ENCODE results near the gene SORCS3.

Gene SORCS3

GRCh38 chr10:104630731-104631130 lies 10.4 kb upstream of the SORCS3 start:
- Histone ChIP-seq H3K4me1 (ENCODE audit: control insufficient read depth, insufficient read depth, low read length) (no peaks in the 10 kb centered on the region), H3K36me3 (ENCODE audit: insufficient read depth, low read length) (no peaks in the 10 kb centered on the region), H3K9ac (ENCODE audit: low read depth, low read length) (no peak overlapping the region), H3K4me3 (ENCODE audit: low read length) (no peak overlapping the region), H3K4me2 (ENCODE audit: low read length) (no peak overlapping the region), H3K27me3 (ENCODE audit: control insufficient read depth, insufficient read depth, low read length) (peaks cover 4% of the 10 kb centered on the region), H3K9me3 (replicated peaks; ENCODE audit: low read length) (no peaks in the 10 kb centered on the region)

GRCh38 chr10:104631946-104632345 lies 9.1 kb upstream of the SORCS3 start:
- no peaks in the 10 kb centered on the region for H3K9me3 ChIP-seq (replicated peaks; ENCODE audit: low read length)
- H3K4me1 ChIP-seq (ENCODE audit: control insufficient read depth, insufficient read depth, low read length), result no peaks in the 10 kb centered on the region
- no peak overlapping the region for H3K9ac ChIP-seq (ENCODE audit: low read depth, low read length)
- peaks cover 12% of the 10 kb centered on the region for H3K27me3 ChIP-seq (ENCODE audit: control insufficient read depth, insufficient read depth, low read length)
- H3K36me3 ChIP-seq (ENCODE audit: insufficient read depth, low read length), result no peaks in the 10 kb centered on the region
- H3K4me2 ChIP-seq (ENCODE audit: low read length), result no peak overlapping the region
- no peak overlapping the region for H3K4me3 ChIP-seq (ENCODE audit: low read length)

GRCh38 chr10:104638861-104639589 lies 2.1 kb upstream of the SORCS3 start:
- H3K4me2 ChIP-seq (ENCODE audit: low read length), result peak overlapping the region; percentile 70
- H3K27me3 ChIP-seq (ENCODE audit: control insufficient read depth, insufficient read depth, low read length), result peaks cover 73% of the 10 kb centered on the region
- H3K36me3 ChIP-seq (ENCODE audit: insufficient read depth, low read length), result no peaks in the 10 kb centered on the region
- no peaks in the 10 kb centered on the region for H3K9me3 ChIP-seq (replicated peaks; ENCODE audit: low read length)
- peaks cover 9% of the 10 kb centered on the region for H3K4me1 ChIP-seq (ENCODE audit: control insufficient read depth, insufficient read depth, low read length)
- no peak overlapping the region for H3K9ac ChIP-seq (ENCODE audit: low read depth, low read length)
- H3K4me3 ChIP-seq (ENCODE audit: low read length), result peak overlapping the region; percentile 59

GRCh38 chr10:104639590-104640338 lies 1.3 kb upstream of the SORCS3 start:
- H3K4me3 ChIP-seq (ENCODE audit: low read length), result peak overlapping the region; percentile 59
- H3K4me2 ChIP-seq (ENCODE audit: low read length), result peak overlapping the region; percentile 70
- no peaks in the 10 kb centered on the region for H3K36me3 ChIP-seq (ENCODE audit: insufficient read depth, low read length)
- peaks cover 75% of the 10 kb centered on the region for H3K27me3 ChIP-seq (ENCODE audit: control insufficient read depth, insufficient read depth, low read length)
- H3K9me3 ChIP-seq (replicated peaks; ENCODE audit: low read length), result no peaks in the 10 kb centered on the region
- H3K4me1 ChIP-seq (ENCODE audit: control insufficient read depth, insufficient read depth, low read length), result peaks cover 9% of the 10 kb centered on the region
- no peak overlapping the region for H3K9ac ChIP-seq (ENCODE audit: low read depth, low read length)

DNA sequence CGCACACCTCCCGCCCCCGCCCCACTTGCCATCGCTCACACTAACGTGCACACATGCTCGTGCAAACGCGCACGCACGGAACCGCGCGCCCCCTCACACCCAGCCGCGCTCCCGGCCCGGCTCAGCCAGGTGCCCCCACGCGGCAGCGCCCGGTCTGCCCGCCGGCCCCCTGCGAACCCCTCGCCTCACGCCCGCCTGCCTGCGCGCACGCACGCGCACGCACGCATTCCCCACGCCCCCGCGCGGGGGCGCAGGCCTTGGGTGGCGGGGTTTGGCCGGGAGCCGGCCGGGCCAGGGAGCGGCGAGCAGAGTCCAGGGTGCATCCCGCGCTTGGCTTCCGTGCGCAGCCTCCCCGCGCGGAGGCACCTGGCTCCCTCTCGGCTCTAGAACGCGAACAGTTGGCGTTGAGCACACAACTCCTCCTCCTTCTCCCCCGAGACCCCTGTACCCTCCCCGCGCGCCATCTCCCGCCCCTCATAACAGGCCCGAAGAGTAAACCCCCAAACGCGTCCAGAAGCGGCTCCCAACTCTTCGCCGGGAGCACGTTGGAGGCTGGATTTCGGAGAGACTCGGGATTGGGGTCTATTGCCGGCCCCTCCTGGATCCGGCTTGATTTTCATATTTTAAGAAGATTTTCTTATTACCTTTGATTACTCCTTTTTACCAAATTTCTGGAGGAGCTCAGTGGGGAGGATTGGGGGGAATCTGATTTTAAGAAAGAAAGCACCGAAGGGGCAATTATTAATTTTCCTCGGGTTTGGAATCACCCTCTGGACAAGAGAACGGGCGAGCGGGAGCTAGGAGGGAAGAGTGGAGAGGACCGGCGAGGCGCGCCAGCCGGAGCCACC lies 527 bp upstream of the SORCS3 start:
- peaks cover 83% of the 10 kb centered on the region for H3K27me3 ChIP-seq (ENCODE audit: control insufficient read depth, insufficient read depth, low read length)
- H3K4me2 ChIP-seq (ENCODE audit: low read length), result peak overlapping the region; percentile 70
- H3K9me3 ChIP-seq (replicated peaks; ENCODE audit: low read length), result no peaks in the 10 kb centered on the region
- no peak overlapping the region for H3K9ac ChIP-seq (ENCODE audit: low read depth, low read length)
- no peaks in the 10 kb centered on the region for H3K36me3 ChIP-seq (ENCODE audit: insufficient read depth, low read length)
- H3K4me3 ChIP-seq (ENCODE audit: low read length), result peak overlapping the region; percentile 45
- peaks cover 9% of the 10 kb centered on the region for H3K4me1 ChIP-seq (ENCODE audit: control insufficient read depth, insufficient read depth, low read length)

- Histone ChIP-seq H3K9ac (ENCODE audit: low read depth, low read length) (no peak overlapping the region), H3K9me3 (replicated peaks; ENCODE audit: low read length) (no peaks in the 10 kb centered on the region)
Observed at GRCh38 chr10:104641937-104642657, 1.0 kb downstream of the SORCS3 start.

GRCh38 chr10:104642658-104643302 lies 1.7 kb downstream of the SORCS3 start:
- peaks cover 73% of the 10 kb centered on the region for H3K27me3 ChIP-seq (ENCODE audit: control insufficient read depth, insufficient read depth, low read length)
- H3K4me2 ChIP-seq (ENCODE audit: low read length), result peak overlapping the region; percentile 77
- H3K4me1 ChIP-seq (ENCODE audit: control insufficient read depth, insufficient read depth, low read length), result peaks cover 9% of the 10 kb centered on the region
- peak overlapping the region; percentile 57 for H3K4me3 ChIP-seq (ENCODE audit: low read length)
- no peak overlapping the region for H3K9ac ChIP-seq (ENCODE audit: low read depth, low read length)
- H3K36me3 ChIP-seq (ENCODE audit: insufficient read depth, low read length), result no peaks in the 10 kb centered on the region
- H3K9me3 ChIP-seq (replicated peaks; ENCODE audit: low read length), result no peaks in the 10 kb centered on the region

More at GRCh38 chr10:104641937-104642657, 1.0 kb downstream of the SORCS3 start:
- Histone ChIP-seq H3K4me2 (ENCODE audit: low read length) (peak overlapping the region; percentile 77), H3K36me3 (ENCODE audit: insufficient read depth, low read length) (no peaks in the 10 kb centered on the region), H3K4me3 (ENCODE audit: low read length) (peak overlapping the region; percentile 57), H3K4me1 (ENCODE audit: control insufficient read depth, insufficient read depth, low read length) (peaks cover 9% of the 10 kb centered on the region), H3K27me3 (ENCODE audit: control insufficient read depth, insufficient read depth, low read length) (peaks cover 79% of the 10 kb centered on the region)

GRCh38 chr10:104643303-104643663 lies 2.2 kb downstream of the SORCS3 start:
- no peaks in the 10 kb centered on the region for H3K9me3 ChIP-seq (replicated peaks; ENCODE audit: low read length)
- peaks cover 9% of the 10 kb centered on the region for H3K4me1 ChIP-seq (ENCODE audit: control insufficient read depth, insufficient read depth, low read length)
- no peak overlapping the region for H3K9ac ChIP-seq (ENCODE audit: low read depth, low read length)
- H3K36me3 ChIP-seq (ENCODE audit: insufficient read depth, low read length), result no peaks in the 10 kb centered on the region
- peaks cover 69% of the 10 kb centered on the region for H3K27me3 ChIP-seq (ENCODE audit: control insufficient read depth, insufficient read depth, low read length)
- H3K4me3 ChIP-seq (ENCODE audit: low read length), result no peak overlapping the region
- no peak overlapping the region for H3K4me2 ChIP-seq (ENCODE audit: low read length)

DNA sequence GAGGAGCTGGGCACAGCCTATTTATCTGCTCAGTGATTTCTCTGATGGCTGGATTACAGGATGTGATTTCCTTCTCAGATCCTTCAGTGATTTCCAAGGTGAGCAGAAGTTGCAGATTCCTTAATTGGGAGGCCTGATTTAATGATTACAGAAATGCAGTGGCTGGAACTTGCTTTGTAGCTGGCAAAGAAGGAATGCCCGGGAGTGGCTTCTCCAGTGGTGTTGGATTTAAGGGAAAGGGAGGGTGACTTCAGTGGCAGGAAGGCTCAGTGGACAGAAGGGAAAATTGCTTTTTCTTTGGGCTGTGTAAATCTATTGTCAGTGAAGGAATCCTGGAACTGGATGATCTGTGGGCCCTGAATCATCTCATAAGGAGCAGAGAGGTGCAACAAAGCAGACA lies 5.1 kb downstream of the SORCS3 start:
- H3K4me3 ChIP-seq (ENCODE audit: low read length), result no peak overlapping the region
- peaks cover 42% of the 10 kb centered on the region for H3K27me3 ChIP-seq (ENCODE audit: control insufficient read depth, insufficient read depth, low read length)
- H3K4me1 ChIP-seq (ENCODE audit: control insufficient read depth, insufficient read depth, low read length), result no peaks in the 10 kb centered on the region
- no peak overlapping the region for H3K4me2 ChIP-seq (ENCODE audit: low read length)
- no peaks in the 10 kb centered on the region for H3K9me3 ChIP-seq (replicated peaks; ENCODE audit: low read length)
- H3K36me3 ChIP-seq (ENCODE audit: insufficient read depth, low read length), result no peaks in the 10 kb centered on the region
- no peak overlapping the region for H3K9ac ChIP-seq (ENCODE audit: low read depth, low read length)

DNA sequence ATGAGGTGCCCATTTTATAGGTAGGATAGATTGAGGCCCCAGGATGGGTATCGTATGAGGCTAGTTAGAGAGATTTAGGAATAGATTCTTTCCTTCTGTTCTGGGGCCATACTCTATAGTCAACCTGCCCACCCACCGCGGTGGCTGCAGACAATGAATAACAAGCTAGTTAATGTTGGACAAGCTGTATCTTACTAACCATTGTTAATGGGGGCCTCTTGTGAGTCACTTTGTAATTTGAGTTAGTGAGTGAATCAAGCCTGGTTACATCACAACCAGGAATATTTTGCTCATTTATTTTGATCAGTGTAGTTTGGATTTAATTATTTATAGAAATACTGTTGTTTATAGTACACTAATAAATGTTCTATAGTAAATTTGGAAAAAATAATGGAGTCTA lies 7.3 kb downstream of the SORCS3 start:
- Histone ChIP-seq H3K4me2 (ENCODE audit: low read length) (no peak overlapping the region), H3K9me3 (replicated peaks; ENCODE audit: low read length) (no peaks in the 10 kb centered on the region), H3K4me1 (ENCODE audit: control insufficient read depth, insufficient read depth, low read length) (no peaks in the 10 kb centered on the region), H3K27me3 (ENCODE audit: control insufficient read depth, insufficient read depth, low read length) (peaks cover 25% of the 10 kb centered on the region), H3K4me3 (ENCODE audit: low read length) (no peak overlapping the region), H3K9ac (ENCODE audit: low read depth, low read length) (no peak overlapping the region), H3K36me3 (ENCODE audit: insufficient read depth, low read length) (no peaks in the 10 kb centered on the region)

All from skeletal muscle satellite cell (primary cell).